Forelimb muscle (tissue), 1 donor: ENCODE data around the gene SNORC. TPM values are rescaled to one million over a fixed set of nuclear protein-coding genes. Genes with fewer than 3 reads are reported as not detected.
"Not testable (repeated sequence)": the region's sequence is repeated elsewhere in the genome, so short reads cannot be mapped to it uniquely, and the experiment has no call there.

Experiments
- DNase-seq: peaks from one replicate; pipeline ENCODE4 v3.0.0-alpha.2; 2013; ENCODE audit warnings: low read depth
- polyA plus RNA-seq: library from polyadenylated mRNA; unstranded; fragments of 120-200 nt; gene quantifications from one replicate; pipeline ENCODE4 v1.2.1, GENCODE V29; 2013; ENCODE audit not compliant: insufficient read length

Gene SNORC
- polyA plus RNA-seq, 1 donor, result 1.4 TPM

GRCh38 chr2:232896720-232897597, 26.9 kb downstream of the SNORC start:
- no peak for DNase-seq

- no peak for DNase-seq
Measured at GRCh38 chr2:232897598-232898408, 27.7 kb downstream of the SNORC start.

GRCh38 chr2:232898592-232899543, 28.8 kb downstream of the SNORC start:
- DNase-seq, result peak; percentile 32

- DNase-seq, result no peak
Measured at GRCh38 chr2:232900811-232901735, 31.0 kb downstream of the SNORC start.

- DNase-seq, result no peak
Measured at GRCh38 chr2:232901736-232902578, 31.9 kb downstream of the SNORC start.

- no peak for DNase-seq
Measured at GRCh38 chr2:232903989-232904388, 33.9 kb downstream of the SNORC start.

GRCh38 chr2:232906867-232907717, 37.0 kb downstream of the SNORC start:
- DNase-seq, result not testable (repeated sequence)

GRCh38 chr2:232907718-232908085, 37.6 kb downstream of the SNORC start:
- not testable (repeated sequence) for DNase-seq

GRCh38 chr2:232908695-232909094, 38.6 kb downstream of the SNORC start:
- DNase-seq, result no peak

- DNase-seq, result no peak
Measured at GRCh38 chr2:232910376-232910775, 40.3 kb downstream of the SNORC start.

- no peak for DNase-seq
Measured at GRCh38 chr2:232911712-232912277, 41.7 kb downstream of the SNORC start.

- no peak for DNase-seq
Measured at GRCh38 chr2:232913903-232914302, 43.8 kb downstream of the SNORC start.

GRCh38 chr2:232919141-232919540, 49.1 kb downstream of the SNORC start:
- no peak for DNase-seq

- DNase-seq, result no peak
Measured at GRCh38 chr2:232920055-232920454, 50.0 kb downstream of the SNORC start.

GRCh38 chr2:232920760-232921159, 50.7 kb downstream of the SNORC start:
- DNase-seq, result no peak

GRCh38 chr2:232924433-232924832, 54.4 kb downstream of the SNORC start:
- DNase-seq, result no peak

- no peak for DNase-seq
Measured at GRCh38 chr2:232925153-232925820, 55.2 kb downstream of the SNORC start.

GRCh38 chr2:232925821-232926156, 55.7 kb downstream of the SNORC start:
- no peak for DNase-seq
